Measurements from ENCODE around the gene DCAF12L1. TPM values are rescaled to one million over a fixed set of nuclear protein-coding genes. Genes with fewer than 3 reads are reported as not detected.

The DCAF12L1 gene
- not detected in 2 replicates for total RNA-seq

GRCh38 chrX:126552313-126553022 lies at the start of gene DCAF12L1:
Gene DCAF12L1, minus strand, starts transcription at chrX:126552814. Its CDS starts 206 bp downstream, at chrX:126552608.

Small RNA genes lying within 50 kb of the gene (small RNA-seq; reads per million reads assigned to genes)
- not detected for gene Z69908.1

Data from hair follicle dermal papilla cell (primary cell).